OCI-LY1 (cell line): ENCODE results near the gene BBC3.

Experiments
- H2AFZ ChIP-seq: fragments of 200-600 bp; sonication (generic), shearing (Covaris generic); 2 replicates; pipeline ENCODE4 v1.6.0; 2014; ENCODE audit warnings: antibody characterized with exemption, mild to moderate bottlenecking, low read length
- H3F3A ChIP-seq: fragments of 200-600 bp; sonication (generic), shearing (Covaris generic); 2 replicates; pipeline ENCODE4 v1.6.0; 2014; ENCODE audit warnings: mild to moderate bottlenecking, antibody characterized with exemption, low read length, moderate library complexity; ENCODE audit not compliant: insufficient read depth
- H3K27ac ChIP-seq: fragments of 200-600 bp; sonication (generic); 2 replicates; pipeline ENCODE4 v1.5.1; 2014; ENCODE audit warnings: low read length, mixed run types, mild to moderate bottlenecking, low read depth; ENCODE audit not compliant: poor library complexity, severe bottlenecking
- H3K27me3 ChIP-seq: fragments of 200-600 bp; sonication (generic); 2 replicates; pipeline ENCODE4 v1.6.0; 2014; ENCODE audit warnings: antibody characterized with exemption, mild to moderate bottlenecking, low read length, moderate library complexity; ENCODE audit not compliant: insufficient read depth
- H3K36me3 ChIP-seq: fragments of 200-600 bp; sonication (generic); 2 replicates; pipeline ENCODE4 v1.6.1; 2014; ENCODE audit warnings: mild to moderate bottlenecking, antibody characterized with exemption, low read length, moderate library complexity, mixed read lengths; ENCODE audit not compliant: insufficient read depth
- H3K4me1 ChIP-seq: fragments of 200-600 bp; sonication (generic); 2 replicates; pipeline ENCODE4 v1.5.1; 2014; ENCODE audit warnings: mild to moderate bottlenecking, low read length, moderate library complexity; ENCODE audit not compliant: insufficient read depth, severe bottlenecking
- H3K4me2 ChIP-seq: fragments of 200-600 bp; sonication (generic), shearing (Covaris generic); 2 replicates; pipeline ENCODE4 v1.6.1; 2014; ENCODE audit warnings: low read length
- H3K4me3 ChIP-seq: fragments of 200-600 bp; sonication (generic); 2 replicates; pipeline ENCODE4 v1.5.1; 2014; ENCODE audit warnings: low read length, low read depth, mild to moderate bottlenecking, mixed read lengths; ENCODE audit not compliant: poor library complexity, severe bottlenecking
- H3K79me2 ChIP-seq: fragments of 200-600 bp; shearing (Covaris generic); 2 replicates; pipeline ENCODE4 v1.6.1; 2016; ENCODE audit warnings: mixed run types, low read length, mixed read lengths; ENCODE audit not compliant: insufficient read depth
- H3K9ac ChIP-seq: fragments of 200-600 bp; sonication (generic), shearing (Covaris generic); 2 replicates; pipeline ENCODE4 v1.6.1; 2014; ENCODE audit warnings: mild to moderate bottlenecking, low read length, mixed read lengths
- H3K9me2 ChIP-seq: fragments of 200-600 bp; sonication (generic), shearing (Covaris generic); 2 replicates; pipeline ENCODE4 v1.6.1; 2014; ENCODE audit warnings: low read depth, mild to moderate bottlenecking, low read length, mixed read lengths
- H3K9me3 ChIP-seq: fragments of 200-600 bp; shearing (Covaris generic); 2 replicates; pipeline ENCODE4 v1.6.1; 2014; ENCODE audit warnings: low read length, mixed read lengths
- H4K20me1 ChIP-seq: fragments of 200-600 bp; sonication (generic), shearing (Covaris generic); 2 replicates; pipeline ENCODE4 v1.6.0; 2016; ENCODE audit warnings: mild to moderate bottlenecking, low read length; ENCODE audit not compliant: insufficient read depth
- EZH2 ChIP-seq: fragments of 200-600 bp; sonication (generic), shearing (Covaris generic); IDR thresholded peaks from 2 replicates; pipeline ENCODE4 v1.8.0; 2017; ENCODE audit warnings: borderline replicate concordance, mixed run types, mild to moderate bottlenecking, antibody characterized with exemption, low read length, moderate library complexity, mixed read lengths
- TF ChIP-seq, protein P1 (sequence below): fragments of 200-600 bp; sonication (generic), shearing (Covaris generic); IDR thresholded peaks from 2 replicates; pipeline ENCODE4 v1.5.1; 2017; ENCODE audit warnings: mild to moderate bottlenecking, antibody characterized with exemption, low read length, moderate library complexity, mixed read lengths

BBC3 gene

GRCh38 chr19:47210180-47210490 lies 20.9 kb downstream of the BBC3 start:
- H3K36me3 ChIP-seq: peaks cover 60% of the 10 kb centered on the region
- H3K9me3 ChIP-seq: no peaks in the 10 kb centered on the region
- TF ChIP-seq, protein P1, sequence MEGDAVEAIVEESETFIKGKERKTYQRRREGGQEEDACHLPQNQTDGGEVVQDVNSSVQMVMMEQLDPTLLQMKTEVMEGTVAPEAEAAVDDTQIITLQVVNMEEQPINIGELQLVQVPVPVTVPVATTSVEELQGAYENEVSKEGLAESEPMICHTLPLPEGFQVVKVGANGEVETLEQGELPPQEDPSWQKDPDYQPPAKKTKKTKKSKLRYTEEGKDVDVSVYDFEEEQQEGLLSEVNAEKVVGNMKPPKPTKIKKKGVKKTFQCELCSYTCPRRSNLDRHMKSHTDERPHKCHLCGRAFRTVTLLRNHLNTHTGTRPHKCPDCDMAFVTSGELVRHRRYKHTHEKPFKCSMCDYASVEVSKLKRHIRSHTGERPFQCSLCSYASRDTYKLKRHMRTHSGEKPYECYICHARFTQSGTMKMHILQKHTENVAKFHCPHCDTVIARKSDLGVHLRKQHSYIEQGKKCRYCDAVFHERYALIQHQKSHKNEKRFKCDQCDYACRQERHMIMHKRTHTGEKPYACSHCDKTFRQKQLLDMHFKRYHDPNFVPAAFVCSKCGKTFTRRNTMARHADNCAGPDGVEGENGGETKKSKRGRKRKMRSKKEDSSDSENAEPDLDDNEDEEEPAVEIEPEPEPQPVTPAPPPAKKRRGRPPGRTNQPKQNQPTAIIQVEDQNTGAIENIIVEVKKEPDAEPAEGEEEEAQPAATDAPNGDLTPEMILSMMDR: no peak
- H3K4me2 ChIP-seq: no peak overlapping the region
- peak overlapping the region; percentile 65 for H3K27ac ChIP-seq
- peaks cover 32% of the 10 kb centered on the region for H3K4me1 ChIP-seq
- no peaks in the 10 kb centered on the region for H3K9me2 ChIP-seq
- H2AFZ ChIP-seq: no peak overlapping the region
- peak overlapping the region; percentile 27 for H3K9ac ChIP-seq
- no peaks in the 10 kb centered on the region for H4K20me1 ChIP-seq
- H3K4me3 ChIP-seq: no peak overlapping the region
- no peaks in the 10 kb centered on the region for H3K27me3 ChIP-seq
- no peaks in the 10 kb centered on the region for H3F3A ChIP-seq
- H3K79me2 ChIP-seq: no peaks in the 10 kb centered on the region

GRCh38 chr19:47209319-47210179 lies 21.4 kb downstream of the BBC3 start:
- no peaks in the 10 kb centered on the region for H4K20me1 ChIP-seq
- H3K9me2 ChIP-seq: no peaks in the 10 kb centered on the region
- no peak overlapping the region for H3K4me2 ChIP-seq
- no peaks in the 10 kb centered on the region for H3F3A ChIP-seq
- no peak overlapping the region for H3K9ac ChIP-seq
- H3K36me3 ChIP-seq: peaks cover 65% of the 10 kb centered on the region
- no peak overlapping the region for H2AFZ ChIP-seq
- H3K4me3 ChIP-seq: no peak overlapping the region
- peaks cover 32% of the 10 kb centered on the region for H3K4me1 ChIP-seq
- H3K79me2 ChIP-seq: no peaks in the 10 kb centered on the region
- H3K9me3 ChIP-seq: no peaks in the 10 kb centered on the region
- H3K27me3 ChIP-seq: no peaks in the 10 kb centered on the region
- TF ChIP-seq, protein P1: no peak
- TF ChIP-seq EZH2: no peak
- peak overlapping the region; percentile 65 for H3K27ac ChIP-seq

DNA sequence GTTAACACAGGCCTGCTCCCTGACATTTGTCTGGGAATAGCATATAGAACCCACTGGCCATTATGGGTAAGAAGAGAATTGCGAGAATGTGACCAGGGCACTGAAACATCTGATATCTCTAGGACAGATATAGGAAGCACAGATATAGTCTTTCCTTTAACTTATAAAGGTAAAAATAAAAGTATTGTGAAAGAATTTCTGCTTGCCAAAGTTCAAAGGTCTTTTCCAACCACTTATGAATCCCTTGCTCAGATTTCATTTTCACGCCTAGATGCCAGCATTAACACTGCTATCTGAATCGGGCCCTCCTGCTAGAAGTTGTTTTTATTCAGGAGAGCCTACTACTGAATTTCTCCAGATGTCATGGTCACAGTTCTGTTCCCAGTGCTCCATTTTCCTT lies 27.7 kb downstream of the BBC3 start:
- Histone ChIP-seq H3K9ac (no peak overlapping the region), H3K9me2 (no peaks in the 10 kb centered on the region), H3K79me2 (no peaks in the 10 kb centered on the region), H2AFZ (no peak overlapping the region), H3K4me1 (no peaks in the 10 kb centered on the region), H3K4me2 (no peak overlapping the region), H3F3A (no peaks in the 10 kb centered on the region), H3K9me3 (no peaks in the 10 kb centered on the region), H3K36me3 (peaks cover 76% of the 10 kb centered on the region), H3K4me3 (no peak overlapping the region), H3K27ac (no peak overlapping the region), H3K27me3 (no peaks in the 10 kb centered on the region), H4K20me1 (no peaks in the 10 kb centered on the region)
- TF ChIP-seq, protein P1: no peak
- no peak for TF ChIP-seq EZH2
